Neural cell (in vitro differentiated cells): ENCODE results near the gene C1QTNF9B.

Experiments used
- CTCF ChIP-seq: fragments of 450-650 bp; IDR thresholded peaks from 2 replicates; pipeline ENCODE4 v1.5.1; 2014; ENCODE audit warnings: antibody characterized with exemption, mild to moderate bottlenecking, moderate library complexity; ENCODE audit not compliant: poor library complexity, severe bottlenecking
- EP300 ChIP-seq: fragments of 450-650 bp; conservative IDR thresholded peaks from 2 replicates; pipeline ENCODE4 v1.6.1; 2014; ENCODE audit warnings: antibody characterized with exemption, mild to moderate bottlenecking, moderate library complexity; ENCODE audit not compliant: poor library complexity, severe bottlenecking
- EZH2 ChIP-seq: fragments of 200-600, 300-800 bp; shearing (Covaris generic), sonication (generic); IDR thresholded peaks from 2 replicates; pipeline ENCODE4 v1.6.1; 2014; ENCODE audit warnings: antibody characterized with exemption, low read length, borderline replicate concordance, mild to moderate bottlenecking; ENCODE audit not compliant: insufficient read depth, poor library complexity, severe bottlenecking
- POLR2AphosphoS5 ChIP-seq: IDR thresholded peaks from 2 replicates; pipeline ENCODE4 v1.6.1; 2012
- RAD21 ChIP-seq: fragments of 450-650 bp; conservative IDR thresholded peaks from 2 replicates; pipeline ENCODE4 v1.6.1; 2014; ENCODE audit warnings: antibody characterized with exemption, mild to moderate bottlenecking, moderate library complexity
- REST ChIP-seq: IDR thresholded peaks from 2 replicates; pipeline ENCODE4 v1.6.1; 2012; ENCODE audit warnings: borderline replicate concordance
- SMC3 ChIP-seq: fragments of 450-650 bp; conservative IDR thresholded peaks from 2 replicates; pipeline ENCODE4 v1.6.1; 2014; ENCODE audit warnings: antibody characterized with exemption, mild to moderate bottlenecking, moderate library complexity; ENCODE audit not compliant: poor library complexity
- TAF1 ChIP-seq: IDR thresholded peaks from 2 replicates; pipeline ENCODE4 v1.6.1; 2012; ENCODE audit warnings: low read depth

- TF ChIP-seq CTCF (no peak), TAF1 (no peak), SMC3 (no peak), EZH2 (no peak), EP300 (no peak), REST (no peak), POLR2AphosphoS5 (no peak), RAD21 (no peak)
Measured at GRCh38 chr13:23946900-23947299, 49.6 kb upstream of the C1QTNF9B start.
